A549 (cell line): ENCODE measurements around the gene CEP128. TPM values are rescaled to one million over a fixed set of nuclear protein-coding genes. Genes with fewer than 3 reads are reported as not detected.
A peak's percentile ranks its signal among the peaks of the same experiment; 100 is the strongest.

ENCODE experiments used
- ATAC-seq, 2 experiments: fragments of 200-7000 bp in 1 of 2; fragments of >200 bp in 1 of 2; cut with Nextera tagmentation in 1 of 2; cut with Tn5 transposase in 1 of 2; 3 replicates each; pipeline versions ENCODE4 v1.8.0 to v1.9.1; 2018 to 2020; ENCODE audit warnings: mild to moderate bottlenecking in 1 of 2, moderate library complexity in 1 of 2
- CTCF ChIA-PET: fragments of 300-600 bp; sonication (Branson Sonifier 250); formaldehyde crosslinking; extraction: SDS; loops from one replicate; lab custom pipeline; 2021; ENCODE audit warnings: antibody characterized with exemption, inconsistent platforms; lab: Yijun Ruan, JAX
- POLR2A ChIA-PET: fragments of 350-600 bp; formaldehyde crosslinking; extraction: SDS; loops from one replicate; lab custom pipeline; 2021; ENCODE audit warnings: antibody characterized with exemption, inconsistent platforms; lab: Yijun Ruan, JAX
- DNase-seq, 2 experiments: peaks; one replicate each; pipeline versions ENCODE4 v3.0.0 to v3.0.0-alpha.2; 2011 to 2016; ENCODE audit warnings: low read depth in 1 of 2, low spot score in 1 of 2
- FAIRE-seq: peaks from 2 replicates; lab custom pipeline; 2011; peaks lifted over from hg19 to GRCh38; lab: Jason Lieb, UNC
- H3K27ac ChIP-seq, 2 experiments: fragments of >200 bp; sonication (Bioruptor Twin); formaldehyde crosslinking; 3 replicates each; pipeline ENCODE4 v1.5.1; 2016 to 2017
- H3K4me1 ChIP-seq: fragments of >200 bp; sonication (Bioruptor Twin); formaldehyde crosslinking; 3 replicates; pipeline ENCODE4 v1.6.1; 2016
- H3K4me2 ChIP-seq: fragments of >200 bp; sonication (Bioruptor Twin); formaldehyde crosslinking; 3 replicates; pipeline ENCODE4 v1.6.1; 2016
- H3K4me3 ChIP-seq: fragments of >200 bp; sonication (Bioruptor Twin); formaldehyde crosslinking; 3 replicates; pipeline ENCODE4 v1.5.1; 2016
- H3K9me3 ChIP-seq: fragments of >200 bp; sonication (Bioruptor Twin); formaldehyde crosslinking; 3 replicates; pipeline ENCODE4 v1.6.1; 2016
- BCL3 ChIP-seq: fragments of >200 bp; sonication (Bioruptor Twin); formaldehyde crosslinking; IDR thresholded peaks from 3 replicates; pipeline ENCODE4 v1.6.1; 2016
- CBX2 ChIP-seq: fragments of 200-600 bp; sonication (generic); IDR thresholded peaks from 2 replicates; pipeline ENCODE4 v1.6.1; 2016; ENCODE audit warnings: low read depth, mild to moderate bottlenecking, borderline replicate concordance
- CEBPB ChIP-seq, 2 experiments: fragments of >200 bp in 1 of 2; sonication (Bioruptor Twin) in 1 of 2; formaldehyde crosslinking in 1 of 2; IDR thresholded peaks; 2 replicates each; pipeline ENCODE4 v1.6.1; 2012 to 2016
- EHMT2 ChIP-seq: fragments of 200-600 bp; sonication (generic); IDR thresholded peaks from 2 replicates; pipeline ENCODE4 v1.6.1; 2016; ENCODE audit warnings: antibody characterized with exemption, low read depth, mild to moderate bottlenecking, moderate library complexity
- ELK1 ChIP-seq: fragments of 150-350 bp; IDR thresholded peaks from 2 replicates; pipeline ENCODE4 v1.6.1; 2014; ENCODE audit warnings: low read depth, mild to moderate bottlenecking, low read length
- FOSB ChIP-seq: fragments of 250-450 bp; sonication (Bioruptor Pico); IDR thresholded peaks from 2 replicates; pipeline ENCODE4 v1.5.0; 2020; ENCODE audit warnings: mild to moderate bottlenecking, moderate library complexity
- FOXS1 ChIP-seq: fragments of 250-450 bp; sonication (Bioruptor Pico); IDR thresholded peaks from 2 replicates; pipeline ENCODE4 v1.5.0; 2020; ENCODE audit warnings: mild to moderate bottlenecking, moderate library complexity
- GATA3 ChIP-seq: IDR thresholded peaks from 2 replicates; pipeline ENCODE4 v1.6.1; 2012; ENCODE audit warnings: borderline replicate concordance
- HOXA7 ChIP-seq: fragments of 250-450 bp; sonication (Bioruptor Pico); IDR thresholded peaks from 2 replicates; pipeline ENCODE4 v1.5.0; 2020; ENCODE audit warnings: mild to moderate bottlenecking, moderate library complexity
- MYC ChIP-seq: IDR thresholded peaks from 2 replicates; pipeline ENCODE4 v1.6.1; 2012; ENCODE audit warnings: mild to moderate bottlenecking, inconsistent platforms, low read length, improper control_type of control experiment, borderline replicate concordance
- NPAS2 ChIP-seq: fragments of 250-450 bp; sonication (Bioruptor Pico); IDR thresholded peaks from 2 replicates; pipeline ENCODE4 v1.8.0; 2022; ENCODE audit warnings: mild to moderate bottlenecking, moderate library complexity, borderline replicate concordance
- NR3C1 ChIP-seq: fragments of >200 bp; sonication (Bioruptor Twin); formaldehyde crosslinking; IDR thresholded peaks from 3 replicates; pipeline ENCODE4 v1.6.1; 2017
- PBX3 ChIP-seq: IDR thresholded peaks from 2 replicates; pipeline ENCODE4 v1.6.1; 2012
- PHF8 ChIP-seq: fragments of 200-600 bp; sonication (generic); IDR thresholded peaks from 2 replicates; pipeline ENCODE4 v1.6.1; 2016; ENCODE audit warnings: low read depth, mild to moderate bottlenecking, antibody characterized with exemption, moderate library complexity, borderline replicate concordance
- POLR2AphosphoS2 ChIP-seq: conservative IDR thresholded peaks from 2 replicates; pipeline ENCODE4 v1.6.1; 2012; ENCODE audit warnings: low read length, improper control_type of control experiment, inconsistent platforms
- RAD21 ChIP-seq, 2 experiments: fragments of >200 bp in 1 of 2; sonication (Bioruptor Twin) in 1 of 2; formaldehyde crosslinking in 1 of 2; IDR thresholded peaks in 1 of 2; conservative IDR thresholded peaks in 1 of 2; 2 replicates in 1 of 2; 3 replicates in 1 of 2; pipeline ENCODE4 v1.6.1; 2012 to 2018; ENCODE audit warnings: inconsistent platforms in 1 of 2
- RCOR1 ChIP-seq: fragments of 150-350 bp; IDR thresholded peaks from 2 replicates; pipeline ENCODE4 v1.6.1; 2014; ENCODE audit warnings: antibody characterized with exemption, low read length, low read depth
- REST ChIP-seq: fragments of 200-600 bp; sonication (generic); IDR thresholded peaks from 2 replicates; pipeline ENCODE4 v1.6.1; 2016; ENCODE audit warnings: antibody characterized with exemption, mild to moderate bottlenecking, moderate library complexity
- RFX5 ChIP-seq: fragments of 450-650 bp; IDR thresholded peaks from 2 replicates; pipeline ENCODE4 v1.7.1; 2014; ENCODE audit warnings: antibody characterized with exemption, mild to moderate bottlenecking, moderate library complexity
- RNF2 ChIP-seq: fragments of 200-600 bp; sonication (generic); IDR thresholded peaks from 2 replicates; pipeline ENCODE4 v1.6.1; 2016; ENCODE audit warnings: low read depth, mild to moderate bottlenecking, antibody characterized with exemption, moderate library complexity, borderline replicate concordance
- SREBF2 ChIP-seq: fragments of 450-650 bp; IDR thresholded peaks from 2 replicates; pipeline ENCODE4 v1.6.1; 2014; ENCODE audit warnings: mild to moderate bottlenecking, moderate library complexity
- ZFP36 ChIP-seq: fragments of 450-650 bp; IDR thresholded peaks from 2 replicates; pipeline ENCODE4 v1.6.1; 2014; ENCODE audit warnings: borderline replicate concordance; ENCODE audit not compliant: partially characterized antibody
- WGBS: methylation state at CpG from one replicate; pipeline ENCODE4 v1.1.6; 2017; ENCODE audit errors: missing lambda C conversion rate; 5-methylcytosine and 5-hydroxymethylcytosine counted together
- polyA plus RNA-seq, 4 experiments: library from polyadenylated mRNA; depleted of rRNA in 3 of 4; stranded (reverse); fragments of >200 nt; fragmentation: RNase III in 1 of 4; extraction: RNeasy Plus Mini Kit Qiagen cat#74134 plus additional on column Dnase treatment in 1 of 4; gene quantifications; 2 replicates in 3 of 4; 3 replicates in 1 of 4; pipeline ENCODE4 v1.2.3, GENCODE V29; 2011 to 2017

CEP128 gene
- polyA plus RNA-seq, 2 of the 4 experiments (the other 2 are of a cell fraction) = 5.8 to 7.0 TPM

GRCh38 chr14:80570930-80571298 lies 370.6 kb downstream of the CEP128 start:
- H3K4me2 ChIP-seq = no peak overlapping the region
- WGBS = 95% methylated on average over 3 of the region's 3 CpGs
- H3K4me1 ChIP-seq = peaks cover 11% of the 10 kb centered on the region; the same call in 2 of the 3 replicates
- CTCF ChIA-PET = no interaction called here
- H3K4me3 ChIP-seq = no peak overlapping the region
- no peak overlapping the region for H3K27ac ChIP-seq
- no peak for FAIRE-seq
- H3K9me3 ChIP-seq = no peaks in the 10 kb centered on the region
- POLR2A ChIA-PET = no interaction called here
- no peak for ATAC-seq
- DNase-seq = no peak
- TF ChIP-seq HOXA7 (no peak), PBX3 (no peak), NPAS2 (no peak), MYC (no peak), CBX2 (no peak), NR3C1 (no peak), POLR2AphosphoS2 (no peak), CEBPB (IDR thresholded peaks at IDR 0.05) (no peak), ZFP36 (no peak), PHF8 (no peak), RCOR1 (no peak), EHMT2 (no peak), BCL3 (no peak)

GRCh38 chr14:80567905-80568536 lies 373.5 kb downstream of the CEP128 start:
- ATAC-seq (no peak), FAIRE-seq (no peak)

More at GRCh38 chr14:80567905-80568536, 373.5 kb downstream of the CEP128 start:
- peak overlapping the region; percentile 50 for H3K4me2 ChIP-seq
- peaks cover 11% of the 10 kb centered on the region; the same call in 2 of the 3 replicates for H3K4me1 ChIP-seq
- CTCF ChIA-PET = interaction anchor here (1.2 kb wide), 1 partner anchor 27 kb away, joined by 3 read pairs; no protein-coding TSS in a partner anchor
- H3K4me3 ChIP-seq = no peak overlapping the region
- no peak for DNase-seq
- TF ChIP-seq POLR2AphosphoS2 (no peak), NR3C1 (no peak), SREBF2 (no peak), FOXS1 (CRISPR knock-in tag) (no peak), RAD21 (conservative IDR thresholded peaks at IDR 0.05 in 1 of 2, IDR thresholded peaks at IDR 0.05 in 1 of 2) (no peak), GATA3 (no peak), FOSB (no peak), RNF2 (no peak), REST (no peak), RFX5 (no peak), ELK1 (no peak)
- no peaks in the 10 kb centered on the region for H3K9me3 ChIP-seq
- POLR2A ChIA-PET = no interaction called here
- 69% methylated on average over 6 of the region's 6 CpGs for WGBS
- peak overlapping the region in 1 of 2 experiments; percentile 17; a peak in 2 of 6 replicates for H3K27ac ChIP-seq
